H9 (cell line): ENCODE results near the gene GGPS1. TPM values are rescaled to one million over a fixed set of nuclear protein-coding genes. Genes with fewer than 3 reads are reported as not detected.

ENCODE experiments used
- DNase-seq: peaks from one replicate; pipeline ENCODE4 v3.0.0-alpha.2; 2017
- H2AFZ ChIP-seq: one replicate; pipeline ENCODE4 v1.6.1; 2013; ENCODE audit warnings: mild to moderate bottlenecking, low read length, control low read depth, moderate library complexity
- H2AK5ac ChIP-seq: 2 replicates; pipeline ENCODE4 v1.6.1; 2013; ENCODE audit warnings: low read length, control low read depth, mixed read lengths; ENCODE audit not compliant: insufficient read length
- H2BK120ac ChIP-seq: one replicate; pipeline ENCODE4 v1.6.1; 2013; ENCODE audit warnings: low read depth, mild to moderate bottlenecking, low read length, control low read depth, inconsistent platforms; ENCODE audit not compliant: poor library complexity, severe bottlenecking
- H2BK12ac ChIP-seq: 2 replicates; pipeline ENCODE4 v1.6.1; 2013; ENCODE audit warnings: low read length, control low read depth, mixed read lengths, low read depth; ENCODE audit not compliant: insufficient read length
- H2BK15ac ChIP-seq: 2 replicates; pipeline ENCODE4 v1.6.1; 2013; ENCODE audit warnings: low read depth, low read length, control low read depth
- H2BK20ac ChIP-seq: one replicate; pipeline ENCODE4 v1.6.1; 2013; ENCODE audit warnings: low read depth, mild to moderate bottlenecking, low read length, control low read depth, inconsistent platforms; ENCODE audit not compliant: poor library complexity, severe bottlenecking
- H2BK5ac ChIP-seq: 2 replicates; pipeline ENCODE4 v1.6.1; 2013; ENCODE audit warnings: low read length, control low read depth, mixed read lengths; ENCODE audit not compliant: insufficient read length
- H3K14ac ChIP-seq: 2 replicates; pipeline ENCODE4 v1.6.1; 2013; ENCODE audit warnings: low read length, control low read depth; ENCODE audit not compliant: insufficient read depth
- H3K18ac ChIP-seq: 2 replicates; pipeline ENCODE4 v1.6.1; 2013; ENCODE audit warnings: low read depth, mild to moderate bottlenecking, mixed read lengths, low read length, control low read depth; ENCODE audit not compliant: insufficient read length
- H3K23ac ChIP-seq: 2 replicates; pipeline ENCODE4 v1.6.1; 2013; ENCODE audit warnings: low read length, control low read depth, mixed read lengths, low read depth; ENCODE audit not compliant: insufficient read length
- H3K23me2 ChIP-seq: 2 replicates; pipeline ENCODE4 v1.6.1; 2013; ENCODE audit warnings: low read depth, mild to moderate bottlenecking, mixed read lengths, low read length, control low read depth; ENCODE audit not compliant: insufficient read length, poor library complexity, severe bottlenecking
- H3K27ac ChIP-seq: 2 replicates; pipeline ENCODE4 v1.5.1; 2013; ENCODE audit warnings: low read length, control low read depth, mixed read lengths, low read depth; ENCODE audit not compliant: insufficient read length
- H3K27me3 ChIP-seq: 2 replicates; pipeline ENCODE4 v1.6.1; 2013; ENCODE audit warnings: low read length, control low read depth, inconsistent platforms; ENCODE audit not compliant: insufficient read depth
- H3K4ac ChIP-seq: 2 replicates; pipeline ENCODE4 v1.6.1; 2013; ENCODE audit warnings: low read depth, mild to moderate bottlenecking, control low read depth, inconsistent platforms, low read length, moderate library complexity
- H3K4me1 ChIP-seq: 2 replicates; pipeline ENCODE4 v1.6.1; 2013; ENCODE audit warnings: low read length, control low read depth, inconsistent platforms; ENCODE audit not compliant: insufficient read depth
- H3K4me2 ChIP-seq: 2 replicates; pipeline ENCODE4 v1.6.1; 2013; ENCODE audit warnings: low read length, control low read depth, mixed read lengths; ENCODE audit not compliant: insufficient read length, insufficient read depth
- H3K56ac ChIP-seq: 2 replicates; pipeline ENCODE4 v1.6.1; 2013; ENCODE audit warnings: low read depth, mild to moderate bottlenecking, mixed read lengths, low read length, control low read depth; ENCODE audit not compliant: insufficient read length
- H3K79me1 ChIP-seq: 2 replicates; pipeline ENCODE4 v1.6.1; 2013; ENCODE audit warnings: low read depth, mild to moderate bottlenecking, moderate library complexity, low read length, control low read depth, inconsistent platforms; ENCODE audit not compliant: insufficient read depth, poor library complexity, severe bottlenecking
- H3K79me2 ChIP-seq: 2 replicates; pipeline ENCODE4 v1.6.1; 2013; ENCODE audit warnings: low read length, control low read depth, inconsistent platforms; ENCODE audit not compliant: insufficient read depth
- H3K9ac ChIP-seq: 2 replicates; pipeline ENCODE4 v1.6.1; 2013; ENCODE audit warnings: low read length, control low read depth, mixed read lengths; ENCODE audit not compliant: insufficient read length; ENCODE audit errors: extremely low read depth
- H3K9me3 ChIP-seq: one replicate; pipeline ENCODE4 v1.6.1; 2013; ENCODE audit warnings: low read depth, low read length, inconsistent platforms; ENCODE audit not compliant: control insufficient read depth
- H3T11ph ChIP-seq: one replicate; pipeline ENCODE4 v1.6.1; 2013; ENCODE audit warnings: mild to moderate bottlenecking, low read length, control low read depth, inconsistent platforms
- H4K20me1 ChIP-seq: one replicate; pipeline ENCODE4 v1.6.1; 2013; ENCODE audit not compliant: control insufficient read depth, insufficient read length, insufficient read depth
- H4K5ac ChIP-seq: 2 replicates; pipeline ENCODE4 v1.6.1; 2013; ENCODE audit warnings: low read depth, mild to moderate bottlenecking, mixed read lengths, low read length, control low read depth; ENCODE audit not compliant: insufficient read length
- H4K8ac ChIP-seq: replicated peaks from 2 replicates; pipeline ENCODE4 v1.6.1; 2013; ENCODE audit warnings: low read length, control low read depth, mixed read lengths, low read depth; ENCODE audit not compliant: insufficient read length
- H4K91ac ChIP-seq: 2 replicates; pipeline ENCODE4 v1.6.1; 2013; ENCODE audit warnings: low read depth, mild to moderate bottlenecking, moderate library complexity, mixed read lengths, low read length, control low read depth; ENCODE audit not compliant: insufficient read length
- H3K27ac Mint-ChIP-seq, 3 experiments: 2 replicates in 2 of 3; 3 replicates in 1 of 3; pipeline ENCODE4 v1.8.0; 2020 to 2021; ENCODE audit warnings: mixed read lengths in 3 of 3, mild to moderate bottlenecking in 1 of 3, moderate library complexity in 1 of 3
- H3K27me3 Mint-ChIP-seq: 2 replicates; pipeline ENCODE4 v1.8.0; 2021; ENCODE audit warnings: low read depth, mild to moderate bottlenecking, moderate library complexity, mixed read lengths
- H3K36me3 Mint-ChIP-seq, 3 experiments: 2 replicates in 2 of 3; 3 replicates in 1 of 3; pipeline ENCODE4 v1.8.0; 2020 to 2021; ENCODE audit warnings: low read depth in 3 of 3, mixed read lengths in 3 of 3; ENCODE audit not compliant: insufficient read depth in 1 of 3
- H3K4me1 Mint-ChIP-seq, 2 experiments: 2 replicates each; pipeline ENCODE4 v1.8.0; 2020; ENCODE audit warnings: mixed read lengths in 2 of 2
- H3K4me3 Mint-ChIP-seq, 2 experiments: 2 replicates in 1 of 2; 3 replicates in 1 of 2; pipeline ENCODE4 v1.8.0; 2020 to 2021; ENCODE audit warnings: mild to moderate bottlenecking in 2 of 2, mixed read lengths in 2 of 2, moderate library complexity in 1 of 2
- H3K9me3 Mint-ChIP-seq, 2 experiments: 2 replicates in 1 of 2; 3 replicates in 1 of 2; pipeline ENCODE4 v1.8.0; 2020; ENCODE audit warnings: mild to moderate bottlenecking in 2 of 2, mixed read lengths in 2 of 2, moderate library complexity in 1 of 2
- WGBS: extraction: QIAGEN DNeasy Blood & Tissue Kit; methylation state at CpG from one replicate; pipeline ENCODE4 v1.1.7; 2013; ENCODE audit warnings: missing lambda C conversion rate, low lambda C conversion rate, mixed read lengths; ENCODE audit not compliant: insufficient read length; ENCODE audit errors: extremely low coverage; 5-methylcytosine and 5-hydroxymethylcytosine counted together
- total RNA-seq: library from RNA; stranded (reverse); gene quantifications from 2 replicates; pipeline ENCODE4 v1.2.1, GENCODE V29; 2021
- TF ChIP-seq, protein P1 (sequence below): fragments of 200-600 bp; sonication (generic); conservative IDR thresholded peaks from 3 replicates; pipeline ENCODE4 v1.8.0; 2021; ENCODE audit warnings: antibody characterized with exemption, mild to moderate bottlenecking

The GGPS1 gene
- total RNA-seq, 1 experiment from 2014 or later, result 44.7 TPM

DNA sequence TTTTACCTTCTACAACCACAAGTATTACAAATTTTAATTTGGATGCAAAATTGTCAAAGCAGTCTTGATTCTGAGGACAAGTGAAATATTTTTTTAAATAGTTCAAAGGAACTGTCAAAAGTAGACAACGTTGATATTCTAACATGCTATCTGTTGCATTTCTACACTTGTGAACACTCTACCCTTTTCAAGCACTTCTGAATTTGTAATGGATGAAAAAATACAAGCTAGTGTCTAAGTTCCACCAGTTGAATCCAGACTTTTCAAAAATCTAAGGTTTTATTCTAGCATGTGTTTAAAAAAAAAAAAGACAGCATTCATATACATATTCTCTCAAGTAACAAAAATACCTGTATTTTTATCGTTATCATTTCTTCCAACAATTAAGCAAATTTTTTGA is 2.5 kb upstream of the GGPS1 start:
- Histone ChIP-seq H3K9ac (peak overlapping the region; percentile 56), H3K4ac (no peak overlapping the region), H2BK12ac (no peak overlapping the region), H3K4me1 (no peaks in the 10 kb centered on the region), H3T11ph (no peak overlapping the region), H3K14ac (no peak overlapping the region), H3K56ac (no peak overlapping the region), H3K23ac (no peak overlapping the region), H2BK15ac (no peak overlapping the region), H4K91ac (no peak overlapping the region), H3K23me2 (peaks cover 10% of the 10 kb centered on the region), H2BK120ac (no peak overlapping the region), H3K27ac (no peak overlapping the region), H3K4me2 (peak overlapping the region; percentile 27), H2BK20ac (no peak overlapping the region), H3K27me3 (no peaks in the 10 kb centered on the region), H4K8ac (no peak overlapping the region), H3K79me1 (peaks cover 3% of the 10 kb centered on the region), H3K18ac (no peak overlapping the region), H2AFZ (no peak overlapping the region), H3K9me3 (no peaks in the 10 kb centered on the region), H2AK5ac (no peak overlapping the region), H4K5ac (no peak overlapping the region), H4K20me1 (no peaks in the 10 kb centered on the region), H3K79me2 (peaks cover 43% of the 10 kb centered on the region; the same call in 1 of the 2 replicates), H2BK5ac (no peak overlapping the region)
- H3K36me3 Mint-ChIP-seq, result peaks cover 17 to 32% (median 30%) of the 10 kb centered on the region in 3 experiments
- DNase-seq, result no peak
- H3K4me1 Mint-ChIP-seq, result peaks cover 26% of the 10 kb centered on the region in 2 experiments
- peak overlapping the region in 1 of 3 experiments; percentile 20; a peak in 2 of 7 replicates for H3K27ac Mint-ChIP-seq
- H3K4me3 Mint-ChIP-seq, result peak overlapping the region in 1 of 2 experiments; percentile 97; a peak in 4 of 5 replicates
- 100% methylated on average over 1 of the region's 2 CpGs for WGBS
- TF ChIP-seq, protein P1, sequence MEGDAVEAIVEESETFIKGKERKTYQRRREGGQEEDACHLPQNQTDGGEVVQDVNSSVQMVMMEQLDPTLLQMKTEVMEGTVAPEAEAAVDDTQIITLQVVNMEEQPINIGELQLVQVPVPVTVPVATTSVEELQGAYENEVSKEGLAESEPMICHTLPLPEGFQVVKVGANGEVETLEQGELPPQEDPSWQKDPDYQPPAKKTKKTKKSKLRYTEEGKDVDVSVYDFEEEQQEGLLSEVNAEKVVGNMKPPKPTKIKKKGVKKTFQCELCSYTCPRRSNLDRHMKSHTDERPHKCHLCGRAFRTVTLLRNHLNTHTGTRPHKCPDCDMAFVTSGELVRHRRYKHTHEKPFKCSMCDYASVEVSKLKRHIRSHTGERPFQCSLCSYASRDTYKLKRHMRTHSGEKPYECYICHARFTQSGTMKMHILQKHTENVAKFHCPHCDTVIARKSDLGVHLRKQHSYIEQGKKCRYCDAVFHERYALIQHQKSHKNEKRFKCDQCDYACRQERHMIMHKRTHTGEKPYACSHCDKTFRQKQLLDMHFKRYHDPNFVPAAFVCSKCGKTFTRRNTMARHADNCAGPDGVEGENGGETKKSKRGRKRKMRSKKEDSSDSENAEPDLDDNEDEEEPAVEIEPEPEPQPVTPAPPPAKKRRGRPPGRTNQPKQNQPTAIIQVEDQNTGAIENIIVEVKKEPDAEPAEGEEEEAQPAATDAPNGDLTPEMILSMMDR, result no peak
- H3K9me3 Mint-ChIP-seq, result no peaks in the 10 kb centered on the region
- no peaks in the 10 kb centered on the region for H3K27me3 Mint-ChIP-seq
